HEK293 (cell line): ENCODE measurements around the gene MAP3K5.

ENCODE experiments used
- CTCF ChIA-PET: fragments of 350-600 bp; formaldehyde crosslinking; extraction: SDS; loops from one replicate; lab custom pipeline; 2021; ENCODE audit warnings: antibody characterized with exemption; lab: Yijun Ruan, JAX
- POLR2A ChIA-PET: fragments of 300-600 bp; formaldehyde crosslinking; extraction: SDS; loops from one replicate; lab custom pipeline; 2020; ENCODE audit warnings: antibody characterized with exemption, inconsistent platforms; lab: Yijun Ruan, JAX
- H3K27ac ChIP-seq: fragments of 200-500 bp; sonication (Bioruptor generic); 2 replicates; pipeline ENCODE4 v1.5.1; 2014; ENCODE audit warnings: low read depth, low read length, control low read depth, inconsistent platforms; ENCODE audit errors: extremely low read depth
- H3K36me3 ChIP-seq, 2 experiments: fragments of 200-500 bp in 1 of 2; sonication (Bioruptor generic) in 1 of 2; 1 replicate in 1 of 2; 2 replicates in 1 of 2; pipeline ENCODE4 v1.5.1; 2014 to 2017; ENCODE audit warnings: inconsistent platforms in 2 of 2, low read length in 2 of 2; ENCODE audit not compliant: control insufficient read depth in 2 of 2, insufficient read depth in 1 of 2
- H3K4me1 ChIP-seq: fragments of 200-500 bp; sonication (Bioruptor generic); 2 replicates; pipeline ENCODE4 v1.5.1; 2014; ENCODE audit warnings: mild to moderate bottlenecking, low read length, inconsistent platforms; ENCODE audit not compliant: control insufficient read depth, insufficient read depth
- H3K4me3 ChIP-seq: 2 replicates; pipeline ENCODE4 v1.5.1; 2011; ENCODE audit warnings: low read depth, mild to moderate bottlenecking, control low read depth, low read length, moderate library complexity
- H3K9me3 ChIP-seq: fragments of 200-500 bp; sonication (Bioruptor generic); 2 replicates; pipeline ENCODE4 v1.5.1; 2014; ENCODE audit warnings: low read depth, low read length, inconsistent platforms; ENCODE audit not compliant: control insufficient read depth, insufficient read depth
- PRDM4 ChIP-seq: fragments of 450-650 bp; formaldehyde crosslinking; IDR thresholded peaks from 2 replicates; pipeline ENCODE4 v1.5.1; 2017; ENCODE audit warnings: missing biosample characterization, missing genetic modification characterization
- SCRT2 ChIP-seq: fragments of 450-650 bp; formaldehyde crosslinking; IDR thresholded peaks from 2 replicates; pipeline ENCODE4 v1.5.1; 2016; ENCODE audit warnings: missing biosample characterization, missing genetic modification characterization
- SP2 ChIP-seq: fragments of 450-650 bp; formaldehyde crosslinking; IDR thresholded peaks from 2 replicates; pipeline ENCODE4 v1.5.1; 2016; ENCODE audit warnings: missing biosample characterization, missing genetic modification characterization
- SP7 ChIP-seq: fragments of 450-650 bp; formaldehyde crosslinking; IDR thresholded peaks from 2 replicates; pipeline ENCODE4 v1.5.1; 2016; ENCODE audit warnings: missing biosample characterization, missing genetic modification characterization
- ZBTB10 ChIP-seq: fragments of 450-650 bp; formaldehyde crosslinking; IDR thresholded peaks from 2 replicates; pipeline ENCODE4 v1.5.1; 2016; ENCODE audit warnings: missing biosample characterization, missing genetic modification characterization
- ZFHX2 ChIP-seq: fragments of 450-650 bp; formaldehyde crosslinking; conservative IDR thresholded peaks from 2 replicates; pipeline ENCODE4 v1.5.1; 2016; ENCODE audit warnings: missing biosample characterization, missing genetic modification characterization
- ZNF16 ChIP-seq: fragments of 450-650 bp; formaldehyde crosslinking; IDR thresholded peaks from 2 replicates; pipeline ENCODE4 v1.5.1; 2016; ENCODE audit warnings: low read depth, missing biosample characterization, missing genetic modification characterization
- ZNF302 ChIP-seq: fragments of 450-650 bp; formaldehyde crosslinking; IDR thresholded peaks from 2 replicates; pipeline ENCODE4 v1.5.1; 2016; ENCODE audit warnings: missing biosample characterization, missing genetic modification characterization, low read depth
- ZNF341 ChIP-seq: fragments of 450-650 bp; formaldehyde crosslinking; IDR thresholded peaks from 2 replicates; pipeline ENCODE4; 2016; ENCODE audit warnings: low read depth, missing biosample characterization, missing genetic modification characterization
- ZNF704 ChIP-seq: fragments of 450-650 bp; formaldehyde crosslinking; IDR thresholded peaks from 2 replicates; pipeline ENCODE4 v1.5.1; 2016; ENCODE audit warnings: missing biosample characterization, missing genetic modification characterization
- ZNF843 ChIP-seq: fragments of 450-650 bp; formaldehyde crosslinking; IDR thresholded peaks from 2 replicates; pipeline ENCODE4 v1.5.1; 2016; ENCODE audit warnings: missing biosample characterization, missing genetic modification characterization
- TF ChIP-seq, protein P1 (sequence below): fragments of 450-650 bp; formaldehyde crosslinking; IDR thresholded peaks from 2 replicates; pipeline ENCODE4 v1.5.1; 2016; ENCODE audit warnings: missing biosample characterization, missing genetic modification characterization
- TF ChIP-seq, protein P2 (sequence below): fragments of 450-650 bp; formaldehyde crosslinking; IDR thresholded peaks from 2 replicates; pipeline ENCODE4 v1.5.1; 2017; ENCODE audit warnings: missing biosample characterization, missing genetic modification characterization

MAP3K5 gene

DNA sequence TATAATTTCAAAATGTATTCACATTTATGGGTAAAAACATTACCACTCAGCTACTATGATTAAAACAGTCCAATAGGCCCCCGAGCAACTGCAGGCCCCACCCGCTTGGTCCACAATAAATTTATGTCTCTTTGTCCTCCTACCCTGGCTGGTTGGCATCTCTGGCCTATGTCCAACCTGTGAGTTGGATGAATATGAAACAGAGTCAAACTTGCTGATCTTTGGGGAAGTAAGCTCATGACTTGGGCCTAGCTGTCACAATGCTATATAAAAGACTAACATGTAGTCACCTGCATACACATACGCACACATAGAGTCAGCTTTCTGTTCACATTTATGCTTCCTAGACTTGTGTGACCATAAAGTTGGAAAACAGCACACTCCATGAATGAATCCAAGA is 262.6 kb downstream of the MAP3K5 start:
- Histone ChIP-seq H3K4me3 (no peak overlapping the region), H3K9me3 (no peaks in the 10 kb centered on the region), H3K27ac (no peak overlapping the region), H3K36me3 (no peaks in the 10 kb centered on the region), H3K4me1 (peaks cover 23% of the 10 kb centered on the region)
- ChIA-PET CTCF (interaction anchor here (0.6 kb wide), 2 partner anchors 17 to 54 kb away, joined by 3 to 4 read pairs; no protein-coding TSS in a partner anchor), POLR2A (no interaction called here)
- no peak for TF ChIP-seq SP2 (tag by site-specific recombination)
- no peak for TF ChIP-seq ZNF16 (tag by site-specific recombination)
- TF ChIP-seq SCRT2, result no peak
- TF ChIP-seq SP7 (tag by site-specific recombination), result no peak

GRCh38 chr6:136528477-136528876 is 263.8 kb downstream of the MAP3K5 start:
- Histone ChIP-seq H3K4me1 (peaks cover 28% of the 10 kb centered on the region), H3K4me3 (no peak overlapping the region), H3K27ac (no peak overlapping the region), H3K9me3 (no peaks in the 10 kb centered on the region), H3K36me3 (no peaks in the 10 kb centered on the region)
- ChIA-PET POLR2A (no interaction called here), CTCF (interaction anchor here (0.6 to 1.3 kb wide), 4 partner anchors 20 to 264 kb away, joined by 3 to 4 read pairs (median 4); partner anchors contain the start of gene MAP3K5)
- TF ChIP-seq ZBTB10 (no peak), PRDM4 (tag by site-specific recombination) (peak; percentile 50; the same call in 1 of the 2 replicates)

DNA sequence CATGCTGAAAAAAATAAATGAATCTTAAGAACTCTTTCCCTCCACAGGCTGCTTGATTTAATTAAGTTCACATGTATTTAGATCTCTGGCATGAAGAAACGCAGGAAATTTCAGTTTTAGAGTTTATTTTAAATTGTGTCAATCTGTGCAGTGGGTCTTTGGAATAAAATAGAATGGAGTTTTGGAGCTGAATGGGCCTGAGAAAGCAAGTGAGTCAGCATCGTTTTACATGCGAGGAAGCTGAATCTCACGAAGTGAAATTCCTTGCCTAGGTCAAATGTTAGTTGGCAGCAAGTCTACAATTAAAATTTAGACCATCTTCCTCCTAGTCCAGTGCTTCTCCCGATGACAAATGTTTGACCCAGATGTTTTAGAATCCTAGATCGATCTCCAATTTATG is 264.4 kb downstream of the MAP3K5 start:
- CTCF ChIA-PET, result interaction anchor here (0.6 to 1.3 kb wide), 4 partner anchors 11 to 264 kb away, joined by 3 to 4 read pairs (median 4); partner anchors contain the start of gene MAP3K5

More for the DNA sequence above, 264.4 kb downstream of the MAP3K5 start:
- Histone ChIP-seq H3K27ac (no peak overlapping the region), H3K4me3 (no peak overlapping the region), H3K9me3 (no peaks in the 10 kb centered on the region), H3K4me1 (peaks cover 28% of the 10 kb centered on the region), H3K36me3 (no peaks in the 10 kb centered on the region)
- POLR2A ChIA-PET, result no interaction called here
- TF ChIP-seq ZNF302 (tag by site-specific recombination) (no peak), ZNF341 (tag by site-specific recombination) (no peak), ZNF843 (no peak), ZBTB10 (no peak), ZFHX2 (tag by site-specific recombination) (no peak), ZNF704 (no peak)
- TF ChIP-seq, protein P1, sequence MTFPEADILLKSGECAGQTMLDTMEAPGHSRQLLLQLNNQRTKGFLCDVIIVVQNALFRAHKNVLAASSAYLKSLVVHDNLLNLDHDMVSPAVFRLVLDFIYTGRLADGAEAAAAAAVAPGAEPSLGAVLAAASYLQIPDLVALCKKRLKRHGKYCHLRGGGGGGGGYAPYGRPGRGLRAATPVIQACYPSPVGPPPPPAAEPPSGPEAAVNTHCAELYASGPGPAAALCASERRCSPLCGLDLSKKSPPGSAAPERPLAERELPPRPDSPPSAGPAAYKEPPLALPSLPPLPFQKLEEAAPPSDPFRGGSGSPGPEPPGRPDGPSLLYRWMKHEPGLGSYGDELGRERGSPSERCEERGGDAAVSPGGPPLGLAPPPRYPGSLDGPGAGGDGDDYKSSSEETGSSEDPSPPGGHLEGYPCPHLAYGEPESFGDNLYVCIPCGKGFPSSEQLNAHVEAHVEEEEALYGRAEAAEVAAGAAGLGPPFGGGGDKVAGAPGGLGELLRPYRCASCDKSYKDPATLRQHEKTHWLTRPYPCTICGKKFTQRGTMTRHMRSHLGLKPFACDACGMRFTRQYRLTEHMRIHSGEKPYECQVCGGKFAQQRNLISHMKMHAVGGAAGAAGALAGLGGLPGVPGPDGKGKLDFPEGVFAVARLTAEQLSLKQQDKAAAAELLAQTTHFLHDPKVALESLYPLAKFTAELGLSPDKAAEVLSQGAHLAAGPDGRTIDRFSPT (tag by site-specific recombination), result no peak
- TF ChIP-seq, protein P2, sequence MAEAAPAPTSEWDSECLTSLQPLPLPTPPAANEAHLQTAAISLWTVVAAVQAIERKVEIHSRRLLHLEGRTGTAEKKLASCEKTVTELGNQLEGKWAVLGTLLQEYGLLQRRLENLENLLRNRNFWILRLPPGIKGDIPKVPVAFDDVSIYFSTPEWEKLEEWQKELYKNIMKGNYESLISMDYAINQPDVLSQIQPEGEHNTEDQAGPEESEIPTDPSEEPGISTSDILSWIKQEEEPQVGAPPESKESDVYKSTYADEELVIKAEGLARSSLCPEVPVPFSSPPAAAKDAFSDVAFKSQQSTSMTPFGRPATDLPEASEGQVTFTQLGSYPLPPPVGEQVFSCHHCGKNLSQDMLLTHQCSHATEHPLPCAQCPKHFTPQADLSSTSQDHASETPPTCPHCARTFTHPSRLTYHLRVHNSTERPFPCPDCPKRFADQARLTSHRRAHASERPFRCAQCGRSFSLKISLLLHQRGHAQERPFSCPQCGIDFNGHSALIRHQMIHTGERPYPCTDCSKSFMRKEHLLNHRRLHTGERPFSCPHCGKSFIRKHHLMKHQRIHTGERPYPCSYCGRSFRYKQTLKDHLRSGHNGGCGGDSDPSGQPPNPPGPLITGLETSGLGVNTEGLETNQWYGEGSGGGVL, result no peak
